Measurements from ENCODE around the gene NPAS3.

DNA sequence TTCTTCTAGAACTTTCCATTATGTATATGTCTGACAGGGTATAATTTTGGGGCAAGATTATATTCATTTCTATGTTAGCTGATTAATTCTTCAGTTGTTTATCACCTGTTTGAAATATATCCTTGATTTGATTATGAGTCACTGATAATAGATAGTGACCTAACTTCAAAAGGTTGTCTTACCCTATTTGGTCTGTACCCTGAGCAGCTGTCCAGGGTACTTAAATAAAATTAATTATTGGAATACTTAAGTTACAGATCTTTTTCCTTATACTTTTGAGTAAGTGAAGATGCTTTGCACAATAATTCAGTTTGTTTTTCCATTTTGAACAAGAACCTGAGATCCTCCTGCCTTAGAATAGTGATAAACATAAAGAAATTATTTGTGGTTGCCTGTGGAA lies 13.2 kb upstream of the NPAS3 start:
- TF ChIP-seq CTCF (IDR thresholded peaks at IDR 0.05) (no peak), HDAC2 (IDR thresholded peaks at IDR 0.05) (no peak), BHLHE40 (IDR thresholded peaks at IDR 0.05; ENCODE audit: low read depth, low read length) (no peak), POLR2A (IDR thresholded peaks at IDR 0.05; ENCODE audit: low read length) (no peak), CHD4 (IDR thresholded peaks at IDR 0.05; ENCODE audit: borderline replicate concordance) (no peak), KDM5A (IDR thresholded peaks at IDR 0.05) (no peak), USF2 (IDR thresholded peaks at IDR 0.05) (no peak), EP300 (IDR thresholded peaks at IDR 0.05) (no peak), SMC3 (IDR thresholded peaks at IDR 0.05) (no peak)

Data from A549 (cell line).